Mesendoderm (in vitro differentiated cells): ENCODE results near the gene UROD. TPM values are rescaled to one million over a fixed set of nuclear protein-coding genes. Genes with fewer than 3 reads are reported as not detected.
A peak's percentile ranks its signal among the peaks of the same experiment; 100 is the strongest.

Experiments
- DNase-seq: peaks from one replicate; pipeline ENCODE4 v3.0.0; 2013
- H2AK5ac ChIP-seq: 2 replicates; pipeline ENCODE4 v1.6.1; 2013; ENCODE audit warnings: low read length, inconsistent platforms
- H2BK120ac ChIP-seq: 2 replicates; pipeline ENCODE4 v1.6.1; 2013; ENCODE audit warnings: low read depth, mild to moderate bottlenecking, low read length, moderate library complexity, mixed read lengths
- H2BK15ac ChIP-seq: replicated peaks from 2 replicates; pipeline ENCODE4 v1.6.1; 2013; ENCODE audit warnings: low read depth, mild to moderate bottlenecking, moderate library complexity
- H2BK5ac ChIP-seq: 2 replicates; pipeline ENCODE4 v1.6.1; 2013; ENCODE audit warnings: low read length, inconsistent platforms
- H3K18ac ChIP-seq: 2 replicates; pipeline ENCODE4 v1.6.1; 2013; ENCODE audit warnings: mild to moderate bottlenecking, low read length, mixed read lengths
- H3K23ac ChIP-seq: one replicate; pipeline ENCODE4 v1.6.1; 2013; ENCODE audit warnings: low read length
- H3K27ac ChIP-seq: 2 replicates; pipeline ENCODE4 v1.5.1; 2013; ENCODE audit warnings: low read depth, mild to moderate bottlenecking, inconsistent platforms, low read length, moderate library complexity
- H3K27me3 ChIP-seq: 2 replicates; pipeline ENCODE4 v1.6.1; 2013; ENCODE audit warnings: low read length, control low read depth, mild to moderate bottlenecking, inconsistent platforms; ENCODE audit not compliant: insufficient read depth, poor library complexity
- H3K36me3 ChIP-seq: 2 replicates; pipeline ENCODE4 v1.6.1; 2013; ENCODE audit warnings: low read length, inconsistent platforms; ENCODE audit not compliant: control insufficient read depth, insufficient read depth
- H3K4ac ChIP-seq: one replicate; pipeline ENCODE4 v1.6.1; 2013; ENCODE audit warnings: low read depth, mild to moderate bottlenecking, low read length, moderate library complexity
- H3K4me1 ChIP-seq: 2 replicates; pipeline ENCODE4 v1.6.1; 2013; ENCODE audit warnings: low read depth, low read length, inconsistent platforms; ENCODE audit not compliant: control insufficient read depth
- H3K4me2 ChIP-seq: 2 replicates; pipeline ENCODE4 v1.6.1; 2013; ENCODE audit warnings: low read length
- H3K4me3 ChIP-seq: 2 replicates; pipeline ENCODE4 v1.5.1; 2013; ENCODE audit warnings: mild to moderate bottlenecking, low read length
- H3K56ac ChIP-seq: one replicate; pipeline ENCODE4 v1.6.1; 2013; ENCODE audit warnings: low read length
- H3K79me1 ChIP-seq: 2 replicates; pipeline ENCODE4 v1.6.1; 2013; ENCODE audit warnings: low read length, inconsistent platforms
- H3K79me2 ChIP-seq: 2 replicates; pipeline ENCODE4 v1.6.1; 2013; ENCODE audit warnings: mild to moderate bottlenecking, low read length; ENCODE audit not compliant: control insufficient read depth, insufficient read depth
- H3K9ac ChIP-seq: 2 replicates; pipeline ENCODE4 v1.6.1; 2013; ENCODE audit warnings: low read length, inconsistent platforms
- H4K5ac ChIP-seq: one replicate; pipeline ENCODE4 v1.6.1; 2013; ENCODE audit warnings: low read length
- H4K8ac ChIP-seq: one replicate; pipeline ENCODE4 v1.6.1; 2013; ENCODE audit warnings: low read depth, mild to moderate bottlenecking, control low read depth, low read length, moderate library complexity
- WGBS: extraction: QIAGEN DNeasy Blood & Tissue Kit; methylation state at CpG from one replicate; pipeline ENCODE4 v1.1.7; 2013; ENCODE audit warnings: low lambda C conversion rate, missing lambda C conversion rate; ENCODE audit not compliant: insufficient coverage; ENCODE audit errors: extremely low coverage; 5-methylcytosine and 5-hydroxymethylcytosine counted together
- polyA plus RNA-seq, 2 experiments: library from polyadenylated mRNA; stranded (reverse); fragments of 200-250 nt; gene quantifications; one replicate each; pipeline ENCODE4 v1.2.3, GENCODE V29; 2013

The UROD gene
- 189 TPM for polyA plus RNA-seq (2013, experiment 1 of 2)
- polyA plus RNA-seq (2013, experiment 2 of 2), result 184 TPM

GRCh38 chr1:45011837-45012638 lies at the start of gene UROD:
Gene UROD, plus strand, starts transcription at chr1:45012254. Its CDS starts 12 bp downstream, at chr1:45012266.
- H3K4me2 ChIP-seq, result peak within 1 kb of the TSS; percentile 88
- DNase-seq, result peak; percentile 99
- peak within 1 kb of the TSS; percentile 82 for H3K9ac ChIP-seq
- H3K4me3 ChIP-seq, result peak within 1 kb of the TSS; percentile 80
- peak within 1 kb of the TSS; percentile 69 for H2BK5ac ChIP-seq
- H3K4ac ChIP-seq, result peak within 1 kb of the TSS; percentile 75
- H3K79me1 ChIP-seq, result peaks cover 16% of the 10 kb centered on the region
- no peak within 1 kb of the TSS for H2AK5ac ChIP-seq
- H4K5ac ChIP-seq, result no peak within 1 kb of the TSS
- peak within 1 kb of the TSS; percentile 81 for H3K27ac ChIP-seq
- H2BK15ac ChIP-seq, result no peak within 1 kb of the TSS
- peaks cover 8% of the 10 kb centered on the region for H3K79me2 ChIP-seq
- peak within 1 kb of the TSS; percentile 87 for H3K56ac ChIP-seq
- H3K4me1 ChIP-seq, result peaks cover 7% of the 10 kb centered on the region
- H4K8ac ChIP-seq, result no peak within 1 kb of the TSS
- WGBS, result no CpG with 5 or more reads among the region's 21 CpGs
- peaks cover 3% of the 10 kb centered on the region for H3K36me3 ChIP-seq
- H3K23ac ChIP-seq, result no peak within 1 kb of the TSS
- H3K27me3 ChIP-seq, result no peaks in the 10 kb centered on the region
- H3K18ac ChIP-seq, result peak within 1 kb of the TSS; percentile 31
- H2BK120ac ChIP-seq, result no peak within 1 kb of the TSS

GRCh38 chr1:44962729-44963128 lies 49.3 kb upstream of the UROD start:
- Histone ChIP-seq H2BK15ac (no peak overlapping the region), H3K56ac (no peak overlapping the region), H3K4me1 (no peaks in the 10 kb centered on the region), H3K27me3 (no peaks in the 10 kb centered on the region), H2AK5ac (no peak overlapping the region), H4K8ac (no peak overlapping the region), H3K79me1 (no peaks in the 10 kb centered on the region), H3K36me3 (no peaks in the 10 kb centered on the region), H2BK120ac (no peak overlapping the region), H3K4me3 (no peak overlapping the region), H3K79me2 (no peaks in the 10 kb centered on the region), H2BK5ac (no peak overlapping the region), H3K4ac (no peak overlapping the region), H4K5ac (no peak overlapping the region), H3K27ac (no peak overlapping the region), H3K9ac (no peak overlapping the region), H3K18ac (no peak overlapping the region), H3K4me2 (no peak overlapping the region), H3K23ac (no peak overlapping the region)
- no peak for DNase-seq
- WGBS, result no CpG with 5 or more reads among the region's 3 CpGs

- Histone ChIP-seq H3K9ac (no peak overlapping the region), H4K5ac (no peak overlapping the region), H3K23ac (no peak overlapping the region), H3K79me2 (no peaks in the 10 kb centered on the region), H4K8ac (no peak overlapping the region), H3K4me3 (no peak overlapping the region), H3K79me1 (no peaks in the 10 kb centered on the region), H2BK120ac (no peak overlapping the region), H3K36me3 (no peaks in the 10 kb centered on the region), H3K4me2 (no peak overlapping the region), H3K27ac (no peak overlapping the region), H2AK5ac (no peak overlapping the region), H2BK15ac (no peak overlapping the region), H2BK5ac (no peak overlapping the region), H3K4me1 (no peaks in the 10 kb centered on the region), H3K27me3 (no peaks in the 10 kb centered on the region), H3K4ac (no peak overlapping the region), H3K56ac (no peak overlapping the region), H3K18ac (no peak overlapping the region)
- WGBS, result no CpG with 5 or more reads among the region's 1 CpG
- no peak for DNase-seq
Observed at GRCh38 chr1:44964396-44964795, 47.7 kb upstream of the UROD start.

- Histone ChIP-seq H2BK120ac (no peak overlapping the region), H3K56ac (no peak overlapping the region), H2AK5ac (no peak overlapping the region), H3K9ac (no peak overlapping the region), H4K5ac (no peak overlapping the region), H3K27me3 (no peaks in the 10 kb centered on the region), H3K36me3 (no peaks in the 10 kb centered on the region), H4K8ac (no peak overlapping the region), H3K27ac (no peak overlapping the region), H3K79me1 (no peaks in the 10 kb centered on the region), H3K4ac (no peak overlapping the region), H3K4me3 (no peak overlapping the region), H3K23ac (no peak overlapping the region), H3K4me2 (no peak overlapping the region), H3K4me1 (no peaks in the 10 kb centered on the region), H2BK5ac (no peak overlapping the region), H2BK15ac (no peak overlapping the region), H3K79me2 (no peaks in the 10 kb centered on the region), H3K18ac (no peak overlapping the region)
- DNase-seq, result no peak
- WGBS, result no CpG with 5 or more reads among the region's 4 CpGs
Observed at GRCh38 chr1:44970317-44970716, 41.7 kb upstream of the UROD start.

- Histone ChIP-seq H3K4me2 (no peak overlapping the region), H4K5ac (no peak overlapping the region), H3K23ac (no peak overlapping the region), H2AK5ac (no peak overlapping the region), H3K9ac (no peak overlapping the region), H3K79me1 (no peaks in the 10 kb centered on the region), H3K79me2 (no peaks in the 10 kb centered on the region), H2BK120ac (no peak overlapping the region), H3K4ac (no peak overlapping the region), H3K4me1 (no peaks in the 10 kb centered on the region), H3K27me3 (no peaks in the 10 kb centered on the region), H3K56ac (no peak overlapping the region), H4K8ac (no peak overlapping the region), H2BK5ac (no peak overlapping the region), H3K27ac (no peak overlapping the region), H3K36me3 (no peaks in the 10 kb centered on the region), H3K4me3 (no peak overlapping the region), H2BK15ac (no peak overlapping the region), H3K18ac (no peak overlapping the region)
- no peak for DNase-seq
- WGBS, result no CpG with 5 or more reads among the region's 1 CpG
Observed at GRCh38 chr1:44973645-44974044, 38.4 kb upstream of the UROD start.
